Uterus (tissue), 4 donors: ENCODE results near the gene ZBTB40. TPM values are rescaled to one million over a fixed set of nuclear protein-coding genes. Genes with fewer than 3 reads are reported as not detected.

Source experiments
- DNase-seq, 2 donors: peaks; one replicate each; pipeline ENCODE4 v3.0.0-alpha.2; 2019 to 2020
- H3K27ac ChIP-seq, 2 donors: fragments of 200-600 bp; sonication (generic); 1 replicate in 1 of 2; 2 replicates in 1 of 2; pipeline ENCODE4 v1.5.1; 2016 to 2018
- H3K27me3 ChIP-seq, 2 donors: fragments of 200-600 bp; sonication (generic); one replicate each; pipeline ENCODE4 v1.5.1; 2018 to 2019; ENCODE audit warnings: control low read depth in 1 of 2
- H3K36me3 ChIP-seq, 2 donors: fragments of 200-600 bp; sonication (generic); one replicate each; pipeline ENCODE4 v1.5.1; 2019; ENCODE audit warnings: control low read depth in 1 of 2
- H3K4me1 ChIP-seq, 2 donors: fragments of 200-600 bp; sonication (generic); one replicate each; pipeline ENCODE4 v1.5.1; 2018 to 2019; ENCODE audit warnings: control low read depth in 1 of 2
- H3K4me3 ChIP-seq, 2 donors: fragments of 200-600 bp; sonication (generic); 1 replicate in 1 of 2; 2 replicates in 1 of 2; pipeline ENCODE4 v1.5.1; 2018 to 2019; ENCODE audit warnings: mild to moderate bottlenecking in 1 of 2
- H3K9me3 ChIP-seq, 2 donors: fragments of 200-600 bp; sonication (generic); one replicate each; pipeline ENCODE4 v1.5.1; 2019; ENCODE audit warnings: control low read depth in 1 of 2
- POLR2A ChIP-seq, 2 donors: fragments of 450-650 bp; IDR thresholded peaks; one replicate each; pipeline ENCODE4 v1.6.1; 2016; ENCODE audit warnings: antibody characterized with exemption in 2 of 2, mild to moderate bottlenecking in 1 of 2, moderate library complexity in 1 of 2
- intact Hi-C: fragments of 100-400 bp; cut with DNase I; formaldehyde crosslinking; loops from one replicate; pipeline ENCODE4 v1.15.1; 2023; ENCODE audit warnings: low total_unique reads
- total RNA-seq, 4 donors: library from RNA; depleted of rRNA in 3 of 4; stranded (reverse); fragments of >200 nt in 3 of 4; gene quantifications; one replicate each; pipeline versions ENCODE4 v1.1.0 to v1.2.4, GENCODE V29; 2014 to 2023
- TF ChIP-seq, protein P1 (sequence below), 4 experiments: fragments of 200-600 bp in 2 of 4; fragments of 450-650 bp in 2 of 4; sonication (generic) in 2 of 4; IDR thresholded peaks; one replicate each; pipeline ENCODE4 v1.5.1; 2016 to 2019; ENCODE audit warnings: antibody characterized with exemption in 4 of 4, mild to moderate bottlenecking in 2 of 4, moderate library complexity in 1 of 4
- donor health status: DM: yes; HTN: yes; CAD: no.

ZBTB40 gene
- total RNA-seq, 4 donors from 2014 or later = 8.2 to 34.2 (median 16.6) TPM

DNA sequence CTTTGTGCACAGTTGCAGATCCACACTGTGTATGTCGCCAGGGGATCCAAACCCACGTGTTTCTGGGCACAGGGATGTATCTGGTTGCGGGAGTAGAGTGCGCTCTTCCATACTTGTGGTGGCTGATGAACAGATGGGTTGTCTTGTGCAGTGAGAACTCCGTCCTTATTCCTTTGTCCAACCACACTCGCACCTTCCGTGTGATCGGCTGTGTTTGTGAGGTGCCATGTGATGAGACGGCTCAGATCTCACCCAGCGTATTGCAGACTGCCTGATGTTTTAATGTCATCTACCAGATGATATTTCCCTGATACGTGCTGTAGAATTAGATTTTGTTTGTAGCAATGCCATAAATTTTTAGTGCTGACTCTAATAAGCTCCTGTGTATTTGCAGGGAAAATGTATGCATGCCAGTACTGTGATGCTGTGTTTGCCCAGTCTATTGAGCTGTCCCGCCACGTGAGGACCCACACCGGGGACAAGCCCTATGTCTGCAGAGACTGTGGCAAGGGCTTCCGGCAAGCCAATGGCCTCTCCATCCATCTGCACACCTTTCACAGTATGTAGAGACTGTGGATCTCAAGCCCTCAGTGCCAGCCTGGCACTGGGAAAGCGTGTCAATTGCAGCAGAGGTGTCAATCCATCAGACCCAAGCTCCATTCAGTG, 65.4 kb downstream of the ZBTB40 start:
- no peak overlapping the region for H3K27ac ChIP-seq
- no peaks in the 10 kb centered on the region for H3K36me3 ChIP-seq

DNA sequence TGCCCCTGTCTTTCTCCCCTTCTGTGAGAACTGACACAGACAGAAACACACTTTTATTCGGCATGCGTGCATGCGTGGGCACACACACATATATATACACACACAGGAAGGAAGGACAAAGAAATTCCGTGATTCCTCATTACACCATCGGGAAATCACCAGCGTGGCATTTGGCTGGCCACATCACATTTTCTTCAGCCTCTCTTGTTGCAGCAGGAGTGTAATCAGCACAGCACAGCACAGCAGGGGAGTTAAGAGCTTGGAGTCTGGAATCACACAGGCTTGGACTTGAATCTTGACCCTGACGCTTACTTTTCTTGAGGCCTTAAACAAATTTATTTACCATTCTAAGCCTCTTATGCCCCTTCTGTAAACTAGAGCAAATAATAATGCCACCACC, 66.3 kb downstream of the ZBTB40 start:
- H3K27me3 ChIP-seq = no peaks in the 10 kb centered on the region
- no peak overlapping the region for H3K27ac ChIP-seq
- H3K36me3 ChIP-seq = no peaks in the 10 kb centered on the region
- DNase-seq = no peak
- no peak overlapping the region for H3K4me3 ChIP-seq
- no peak for TF ChIP-seq POLR2A (IDR thresholded peaks at IDR 0.05)
- TF ChIP-seq, protein P1, sequence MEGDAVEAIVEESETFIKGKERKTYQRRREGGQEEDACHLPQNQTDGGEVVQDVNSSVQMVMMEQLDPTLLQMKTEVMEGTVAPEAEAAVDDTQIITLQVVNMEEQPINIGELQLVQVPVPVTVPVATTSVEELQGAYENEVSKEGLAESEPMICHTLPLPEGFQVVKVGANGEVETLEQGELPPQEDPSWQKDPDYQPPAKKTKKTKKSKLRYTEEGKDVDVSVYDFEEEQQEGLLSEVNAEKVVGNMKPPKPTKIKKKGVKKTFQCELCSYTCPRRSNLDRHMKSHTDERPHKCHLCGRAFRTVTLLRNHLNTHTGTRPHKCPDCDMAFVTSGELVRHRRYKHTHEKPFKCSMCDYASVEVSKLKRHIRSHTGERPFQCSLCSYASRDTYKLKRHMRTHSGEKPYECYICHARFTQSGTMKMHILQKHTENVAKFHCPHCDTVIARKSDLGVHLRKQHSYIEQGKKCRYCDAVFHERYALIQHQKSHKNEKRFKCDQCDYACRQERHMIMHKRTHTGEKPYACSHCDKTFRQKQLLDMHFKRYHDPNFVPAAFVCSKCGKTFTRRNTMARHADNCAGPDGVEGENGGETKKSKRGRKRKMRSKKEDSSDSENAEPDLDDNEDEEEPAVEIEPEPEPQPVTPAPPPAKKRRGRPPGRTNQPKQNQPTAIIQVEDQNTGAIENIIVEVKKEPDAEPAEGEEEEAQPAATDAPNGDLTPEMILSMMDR (IDR thresholded peaks at IDR 0.05) = no peak
- intact Hi-C loops = no loop called here
- no peaks in the 10 kb centered on the region for H3K4me1 ChIP-seq
- no peaks in the 10 kb centered on the region for H3K9me3 ChIP-seq

More for the DNA sequence above, 65.4 kb downstream of the ZBTB40 start:
- Histone ChIP-seq H3K4me1 (no peaks in the 10 kb centered on the region), H3K4me3 (no peak overlapping the region), H3K27me3 (no peaks in the 10 kb centered on the region), H3K9me3 (no peaks in the 10 kb centered on the region)
- intact Hi-C loops = no loop called here
- DNase-seq = no peak
- TF ChIP-seq, protein P1 (IDR thresholded peaks at IDR 0.05) = no peak
- TF ChIP-seq POLR2A (IDR thresholded peaks at IDR 0.05) = no peak

DNA sequence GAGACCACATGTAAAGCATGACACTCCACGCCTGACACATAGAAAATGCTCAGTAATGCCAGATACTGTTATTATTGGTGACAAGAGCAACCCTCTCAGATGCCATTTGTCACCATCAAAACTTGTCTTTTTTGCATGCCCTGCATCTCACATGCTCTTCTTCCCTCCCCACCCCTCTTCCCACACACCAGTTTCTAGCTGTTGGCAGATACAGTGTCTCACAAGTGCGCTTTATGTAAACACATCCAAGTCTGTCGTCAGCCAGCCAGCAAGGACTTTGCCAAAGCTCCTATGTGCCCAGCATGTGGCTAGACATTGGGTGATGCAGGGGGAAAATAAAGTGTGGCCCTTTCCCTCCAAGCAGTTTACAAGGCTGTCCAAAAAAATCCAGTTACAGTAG, 66.7 kb downstream of the ZBTB40 start:
- TF ChIP-seq, protein P1 (IDR thresholded peaks at IDR 0.05) = no peak
- TF ChIP-seq POLR2A (IDR thresholded peaks at IDR 0.05) = no peak
- Histone ChIP-seq H3K27me3 (no peaks in the 10 kb centered on the region), H3K27ac (no peak overlapping the region), H3K9me3 (no peaks in the 10 kb centered on the region), H3K36me3 (no peaks in the 10 kb centered on the region), H3K4me3 (no peak overlapping the region), H3K4me1 (no peaks in the 10 kb centered on the region)
- DNase-seq = no peak
- intact Hi-C loops = no loop called here

DNA sequence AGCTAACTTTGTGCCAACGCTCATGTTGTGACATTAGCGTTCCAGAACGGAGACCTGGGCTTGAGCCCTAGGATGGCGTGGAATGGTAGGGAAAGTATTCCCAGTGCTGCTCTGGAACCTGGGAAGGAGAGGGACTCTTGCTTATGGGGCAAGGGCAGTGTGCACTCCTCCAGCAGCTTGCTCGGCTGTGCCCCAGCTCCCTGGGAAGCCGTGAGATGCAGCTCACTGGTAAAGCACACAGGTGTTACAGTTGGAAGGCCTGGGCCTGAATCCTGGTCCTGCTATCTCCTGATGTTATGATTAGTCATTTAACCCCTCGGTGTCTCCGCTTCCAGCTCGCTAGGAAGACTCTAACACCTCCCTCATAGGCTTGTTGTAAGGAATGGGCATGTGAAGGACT, 69.2 kb downstream of the ZBTB40 start:
- intact Hi-C loops = no loop called here
- DNase-seq = no peak
- H3K36me3 ChIP-seq = no peaks in the 10 kb centered on the region
- H3K27me3 ChIP-seq = no peaks in the 10 kb centered on the region
- no peak overlapping the region for H3K27ac ChIP-seq
- H3K9me3 ChIP-seq = no peaks in the 10 kb centered on the region
- TF ChIP-seq POLR2A (IDR thresholded peaks at IDR 0.05) = no peak
- TF ChIP-seq, protein P1 (IDR thresholded peaks at IDR 0.05) = no peak
- H3K4me3 ChIP-seq = no peak overlapping the region
- no peaks in the 10 kb centered on the region for H3K4me1 ChIP-seq

DNA sequence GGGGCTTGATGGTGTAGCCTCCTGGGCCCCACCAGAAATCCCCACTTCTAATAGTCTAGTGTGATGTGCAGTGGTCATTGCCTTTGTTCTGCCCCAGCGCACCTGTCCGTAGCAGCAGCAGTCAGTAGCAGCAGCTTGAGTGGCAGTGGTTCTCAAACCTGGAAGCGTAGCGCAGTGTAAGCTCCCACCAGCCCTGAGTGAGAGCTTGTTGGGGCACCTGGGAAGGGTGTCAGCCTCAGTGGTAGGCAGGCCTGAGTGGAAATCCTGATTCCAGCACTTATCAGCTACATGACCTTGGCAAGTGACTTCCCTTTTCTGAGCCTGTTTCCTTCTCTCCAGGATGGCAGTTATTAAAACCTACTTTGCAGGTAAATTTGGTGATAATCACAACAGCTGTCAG, 70.0 kb downstream of the ZBTB40 start:
- Histone ChIP-seq H3K9me3 (no peaks in the 10 kb centered on the region), H3K4me3 (no peak overlapping the region), H3K36me3 (no peaks in the 10 kb centered on the region), H3K27me3 (no peaks in the 10 kb centered on the region), H3K4me1 (no peaks in the 10 kb centered on the region), H3K27ac (no peak overlapping the region)
- TF ChIP-seq, protein P1 (IDR thresholded peaks at IDR 0.05) = no peak
- TF ChIP-seq POLR2A (IDR thresholded peaks at IDR 0.05) = no peak
- DNase-seq = no peak
- intact Hi-C loops = no loop called here
